K562 (cell line): ENCODE data around the gene TUT1. TPM values are rescaled to one million over a fixed set of nuclear protein-coding genes. Genes with fewer than 3 reads are reported as not detected.

Source experiments
- ARID4B ChIP-seq: sonication (generic); formaldehyde crosslinking; IDR thresholded peaks from 2 replicates; pipeline ENCODE4 v1.8.0; 2022; ENCODE audit warnings: mild to moderate bottlenecking, missing genetic modification reagents
- ATF7 ChIP-seq: fragments of 450-650 bp; IDR thresholded peaks from 2 replicates; pipeline ENCODE4 v1.7.1; 2014; ENCODE audit warnings: mild to moderate bottlenecking, moderate library complexity
- CEBPG ChIP-seq, 3 experiments: fragments of 200-800 bp in 1 of 3; sonication (Bioruptor generic) in 1 of 3; sonication (generic) in 1 of 3; formaldehyde crosslinking in 1 of 3; IDR thresholded peaks in 2 of 3; conservative IDR thresholded peaks in 1 of 3; 2 replicates each; pipeline versions ENCODE4 v1.6.1 to v1.8.0; 2016 to 2022; ENCODE audit warnings: missing compliant biosample characterization in 2 of 3, missing genetic modification characterization in 2 of 3, mild to moderate bottlenecking in 1 of 3, missing genetic modification reagents in 1 of 3
- E4F1 ChIP-seq: fragments of 250-450 bp; sonication (Bioruptor Pico); IDR thresholded peaks from 2 replicates; pipeline ENCODE4 v1.5.0; 2021; ENCODE audit warnings: mild to moderate bottlenecking, borderline replicate concordance
- ELF1 ChIP-seq: fragments of 200-800 bp; sonication (Bioruptor generic); IDR thresholded peaks from 2 replicates; pipeline ENCODE4 v1.6.1; 2016; ENCODE audit warnings: missing genetic modification characterization, missing compliant biosample characterization
- FOXA1 ChIP-seq: fragments of 450-650 bp; IDR thresholded peaks from 2 replicates; pipeline ENCODE4 v1.6.1; 2016; ENCODE audit warnings: mild to moderate bottlenecking, borderline replicate concordance
- GATA2 ChIP-seq: sonication (generic); formaldehyde crosslinking; IDR thresholded peaks from 2 replicates; pipeline ENCODE4 v1.4.0; 2020; ENCODE audit warnings: mild to moderate bottlenecking, missing genetic modification reagents
- GTF2B ChIP-seq: IDR thresholded peaks from 2 replicates; pipeline ENCODE4 v1.6.1; 2011; ENCODE audit not compliant: insufficient read length; ENCODE audit errors: extremely low read depth
- HDAC2 ChIP-seq: fragments of 450-650 bp; IDR thresholded peaks from 2 replicates; pipeline ENCODE4 v1.6.1; 2016; ENCODE audit warnings: mild to moderate bottlenecking
- ILK ChIP-seq: fragments of 450-650 bp; IDR thresholded peaks from 2 replicates; pipeline ENCODE4 v1.6.1; 2016; ENCODE audit warnings: missing genetic modification characterization, low read depth, mild to moderate bottlenecking, missing compliant biosample characterization, moderate library complexity, borderline replicate concordance
- MECOM ChIP-seq: fragments of 250-450 bp; sonication (Bioruptor Pico); IDR thresholded peaks from 2 replicates; pipeline ENCODE4 v1.8.0; 2022; ENCODE audit warnings: inconsistent platforms
- NCOA1 ChIP-seq: fragments of 450-650 bp; IDR thresholded peaks from 2 replicates; pipeline ENCODE4 v1.6.1; 2016; ENCODE audit warnings: low read depth
- TFE3 ChIP-seq: fragments of 450-650 bp; formaldehyde crosslinking; IDR thresholded peaks from 2 replicates; pipeline ENCODE4 v1.4.0; 2020; ENCODE audit warnings: mild to moderate bottlenecking, mixed read lengths
- YBX1 ChIP-seq: fragments of 450-650 bp; IDR thresholded peaks from 2 replicates; pipeline ENCODE4 v1.7.1; 2016; ENCODE audit warnings: mild to moderate bottlenecking
- ZNF280A ChIP-seq: fragments of 450-650 bp; IDR thresholded peaks from 2 replicates; pipeline ENCODE4 v1.6.1; 2018; ENCODE audit warnings: mild to moderate bottlenecking, low read depth; ENCODE audit not compliant: partially characterized antibody
- ZNF589 ChIP-seq: fragments of 200-800 bp; sonication (Bioruptor generic); IDR thresholded peaks from 2 replicates; pipeline ENCODE4 v1.6.1; 2016; ENCODE audit warnings: low read depth, missing genetic modification characterization, missing compliant biosample characterization
- polyA plus RNA-seq, 8 experiments: library from polyadenylated mRNA; depleted of rRNA in 4 of 8; stranded (reverse) in 5 of 8; unstranded in 3 of 8; fragments of >200 nt; fragmentation: Nextera tagmentation in 2 of 8; fragmentation: Illumina TruSeq in 1 of 8; extraction: Ambion mirVana in 2 of 8; extraction: Trizol in 1 of 8; gene quantifications; 2 replicates each; pipeline versions ENCODE4 v1.2.1 to v1.2.3, GENCODE V29; 2011 to 2014; ENCODE audit warnings: inconsistent platforms in 1 of 8, missing spikeins in 1 of 8
- total RNA-seq, 7 experiments: library from RNA; depleted of rRNA in 6 of 7; stranded (reverse); fragments of >200 nt in 6 of 7; fragmentation: Illumina TruSeq in 2 of 7; extraction: Trizol in 2 of 7; gene quantifications; 2 replicates each; pipeline versions ENCODE4 v1.2.1 to v1.2.3, GENCODE V29; 2011 to 2021; ENCODE audit warnings: low replicate concordance in 1 of 7

Gene TUT1
- total and polyA plus RNA-seq, 9 of the 15 experiments (the other 6 are each of a cell fraction or from before 2014, with no cell fraction given): 0.66 to 44.3 (median 15.7) TPM

GRCh38 chr11:62599069-62599696 is 7.9 kb upstream of the TUT1 start (continued):
- TF ChIP-seq ZNF280A: no peak
- TF ChIP-seq MECOM (CRISPR knock-in tag): no peak
- no peak for TF ChIP-seq ILK (tag)
- no peak for TF ChIP-seq ARID4B (CRISPR knock-in tag)
- no peak for TF ChIP-seq ZNF589
- no peak for TF ChIP-seq CEBPG (CRISPR knock-in tag; IDR thresholded peaks at IDR 0.05)
- no peak for TF ChIP-seq CEBPG (tag; conservative IDR thresholded peaks at IDR 0.05 in 1 of 2, IDR thresholded peaks at IDR 0.05 in 1 of 2)
- TF ChIP-seq HDAC2: peak; percentile 80
- no peak for TF ChIP-seq GTF2B
- no peak for TF ChIP-seq E4F1 (CRISPR knock-in tag)
- no peak for TF ChIP-seq NCOA1
- TF ChIP-seq TFE3 (CRISPR knock-in tag): no peak
- TF ChIP-seq GATA2: no peak
- no peak for TF ChIP-seq YBX1
- peak; percentile 64; the same call in 1 of the 2 replicates for TF ChIP-seq ELF1 (tag)
- peak; percentile 86 for TF ChIP-seq ATF7
- no peak for TF ChIP-seq FOXA1
